ENCODE data around the gene GPX3.

DNA sequence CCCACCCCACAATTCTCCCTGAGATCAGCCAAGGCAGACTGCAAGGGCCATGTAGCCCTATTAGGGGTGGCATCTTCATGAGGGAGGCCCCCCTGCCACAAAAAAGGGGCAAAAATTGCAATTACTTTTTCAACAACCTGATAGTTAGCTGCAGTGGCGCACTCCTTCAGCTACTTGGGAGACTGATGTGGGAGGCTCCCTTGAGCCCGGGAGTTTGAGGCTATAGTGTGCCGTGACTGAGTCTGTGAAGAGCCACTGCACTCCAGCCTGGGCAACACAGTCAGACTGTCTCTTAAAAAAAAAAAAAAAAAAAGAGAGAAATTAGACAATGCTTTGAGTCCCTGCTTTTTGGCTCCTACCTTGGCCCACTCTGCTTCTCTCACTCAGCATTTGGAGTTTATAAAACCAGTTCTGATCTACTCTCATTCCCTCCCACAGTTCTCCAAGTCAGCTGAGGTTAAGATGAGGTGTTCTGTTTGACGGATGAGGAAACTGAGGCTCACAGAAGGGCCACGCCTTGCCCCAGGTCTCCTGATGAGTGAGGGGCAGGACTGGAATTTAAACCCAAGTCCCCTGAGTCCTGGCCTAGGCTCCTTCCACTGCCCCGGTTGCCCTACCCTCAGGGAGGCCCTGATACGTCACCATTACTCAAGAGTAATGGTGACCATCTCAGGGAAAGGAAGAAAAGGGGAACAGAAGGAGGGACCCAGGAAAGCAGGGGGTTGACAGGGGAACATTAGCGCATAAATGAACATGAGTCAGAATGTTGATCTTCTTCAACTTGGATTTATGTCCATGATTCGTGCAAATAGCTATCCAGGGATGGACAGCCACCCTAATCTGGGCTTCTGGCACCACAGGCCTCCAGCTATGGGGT lies 9.0 kb downstream of the GPX3 start:
- TF ChIP-seq, protein P1, sequence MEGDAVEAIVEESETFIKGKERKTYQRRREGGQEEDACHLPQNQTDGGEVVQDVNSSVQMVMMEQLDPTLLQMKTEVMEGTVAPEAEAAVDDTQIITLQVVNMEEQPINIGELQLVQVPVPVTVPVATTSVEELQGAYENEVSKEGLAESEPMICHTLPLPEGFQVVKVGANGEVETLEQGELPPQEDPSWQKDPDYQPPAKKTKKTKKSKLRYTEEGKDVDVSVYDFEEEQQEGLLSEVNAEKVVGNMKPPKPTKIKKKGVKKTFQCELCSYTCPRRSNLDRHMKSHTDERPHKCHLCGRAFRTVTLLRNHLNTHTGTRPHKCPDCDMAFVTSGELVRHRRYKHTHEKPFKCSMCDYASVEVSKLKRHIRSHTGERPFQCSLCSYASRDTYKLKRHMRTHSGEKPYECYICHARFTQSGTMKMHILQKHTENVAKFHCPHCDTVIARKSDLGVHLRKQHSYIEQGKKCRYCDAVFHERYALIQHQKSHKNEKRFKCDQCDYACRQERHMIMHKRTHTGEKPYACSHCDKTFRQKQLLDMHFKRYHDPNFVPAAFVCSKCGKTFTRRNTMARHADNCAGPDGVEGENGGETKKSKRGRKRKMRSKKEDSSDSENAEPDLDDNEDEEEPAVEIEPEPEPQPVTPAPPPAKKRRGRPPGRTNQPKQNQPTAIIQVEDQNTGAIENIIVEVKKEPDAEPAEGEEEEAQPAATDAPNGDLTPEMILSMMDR (IDR thresholded peaks at IDR 0.05; ENCODE audit: low read length), result no peak
- TF ChIP-seq EZH2 (optimal IDR thresholded peaks at IDR 0.05; ENCODE audit: low read depth, low read length), result no peak
- TF ChIP-seq EZH2phosphoT487 (IDR thresholded peaks at IDR 0.05; ENCODE audit: low read length), result no peak
